ENCODE measurements around the gene UGT2B11. TPM values are rescaled to one million over a fixed set of nuclear protein-coding genes. Genes with fewer than 3 reads are reported as not detected.
A peak's percentile ranks its signal among the peaks of the same experiment; 100 is the strongest.
"Not testable (repeated sequence)": the region's sequence is repeated elsewhere in the genome, so short reads cannot be mapped to it uniquely, and the experiment has no call there.

The UGT2B11 gene
- total RNA-seq, 1 donor from 2014 or later = not detected

GRCh38 chr4:69170233-69171134, 44.1 kb downstream of the UGT2B11 start:
- peak; percentile 0 to 2 for DNase-seq (ENCODE audit: low read depth in 2 of 2)

DNA sequence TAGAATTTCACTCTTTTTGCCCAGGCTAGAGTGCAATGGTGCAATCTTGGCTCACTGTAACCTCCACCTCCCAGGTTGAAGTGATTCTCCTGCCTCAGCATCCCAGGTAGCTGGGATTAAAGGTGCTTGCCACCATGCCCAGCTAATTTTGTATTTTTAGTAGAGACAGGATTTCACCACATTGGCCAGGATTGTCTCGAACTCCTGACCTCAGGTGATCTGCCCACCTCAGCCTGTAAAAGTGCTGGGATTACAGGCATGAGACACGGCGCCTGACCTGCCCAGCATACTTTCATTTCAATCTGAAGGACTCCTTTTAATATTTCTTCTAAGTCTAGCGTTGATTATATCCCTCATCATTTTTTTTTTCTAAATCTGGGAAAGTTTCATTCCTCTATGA, 45.4 kb downstream of the UGT2B11 start:
- not testable (repeated sequence) for DNase-seq (ENCODE audit: low read depth in 2 of 2)

- no peak for DNase-seq (ENCODE audit: low read depth in 2 of 2)
These were observed 47.2 kb downstream of the UGT2B11 start for GRCh38 chr4:69167300-69167699.

GRCh38 chr4:69166376-69166775, 48.2 kb downstream of the UGT2B11 start:
- not testable (repeated sequence) for DNase-seq (ENCODE audit: low read depth in 2 of 2)

DNA sequence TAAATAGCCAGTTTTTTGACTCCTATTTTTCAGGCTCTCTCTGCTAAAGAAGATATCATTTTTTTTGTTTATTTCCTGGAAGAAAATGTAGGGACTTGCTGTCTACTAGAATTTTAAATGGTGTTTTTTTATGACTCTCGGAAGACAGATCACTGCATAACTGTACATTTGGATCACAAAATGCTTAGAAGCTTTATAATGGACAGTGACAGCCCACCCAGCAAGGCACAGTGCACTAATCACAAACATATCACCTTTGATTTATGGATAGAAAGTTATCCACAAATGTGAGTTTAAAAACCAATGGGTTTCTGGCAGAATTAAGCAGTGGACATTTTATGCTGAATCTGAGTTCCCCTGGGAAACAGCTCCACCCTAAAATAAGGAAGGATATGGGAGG, 48.8 kb downstream of the UGT2B11 start:
- not testable (repeated sequence) for DNase-seq (ENCODE audit: low read depth in 2 of 2)

- DNase-seq (ENCODE audit: low read depth in 2 of 2) = no peak
These were observed 57.6 kb downstream of the UGT2B11 start for GRCh38 chr4:69156913-69157312.

- DNase-seq (ENCODE audit: low read depth in 2 of 2) = no peak
These were observed 60.5 kb downstream of the UGT2B11 start for GRCh38 chr4:69154021-69154420.

Other genes with a start within 250 kb of the UGT2B11 start
- gene UGT2B7, start 118.3 kb downstream of the UGT2B11 start, total RNA-seq = not detected in 2 replicates
- gene UGT2B28, start 65.7 kb upstream of the UGT2B11 start, total RNA-seq = not detected in 2 replicates

Measured in dermis microvascular lymphatic vessel endothelial cell (primary cell).